ENCODE results near the gene DDX52. TPM values are rescaled to one million over a fixed set of nuclear protein-coding genes. Genes with fewer than 3 reads are reported as not detected.

Gene DDX52
- total RNA-seq, 4 donors from 2014 or later, result 12.4 to 26.1 (median 14.5) TPM

DNA sequence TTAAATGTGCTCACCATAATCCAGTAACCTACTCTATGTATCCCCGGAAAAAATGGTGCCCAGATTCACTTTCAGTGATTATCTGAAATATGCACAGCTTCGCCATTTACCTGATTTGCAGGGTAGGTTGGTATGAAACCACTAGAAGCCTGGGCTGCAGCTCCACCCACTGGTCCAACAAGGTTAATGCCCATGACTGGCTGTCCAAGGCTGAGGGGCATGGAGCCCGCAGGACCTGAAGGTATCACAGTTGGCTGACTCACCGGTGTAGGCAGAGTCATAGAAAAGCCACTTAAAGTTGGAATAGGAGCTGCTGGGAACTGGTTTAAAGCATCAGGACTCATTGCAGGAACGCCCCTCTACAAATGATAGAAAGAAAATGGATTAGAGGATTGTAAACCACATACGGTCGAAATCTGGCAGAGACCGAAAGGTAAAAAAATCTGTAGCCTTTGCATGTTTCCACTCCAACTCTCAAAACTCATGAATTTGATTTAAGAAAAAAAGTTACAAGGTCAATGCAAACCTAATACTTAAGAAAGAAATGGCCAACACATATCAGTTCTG, 72.6 kb downstream of the DDX52 start:
- no peak for DNase-seq (ENCODE audit: low spot score in 2 of 2)
- Histone ChIP-seq H3K4me1 (no peaks in the 10 kb centered on the region), H3K36me3 (peaks cover 6 to 90% (median 13%) of the 10 kb centered on the region in 3 donors), H3K27me3 (no peaks in the 10 kb centered on the region), H3K27ac (no peak overlapping the region), H3K4me3 (no peak overlapping the region), H3K9me3 (peaks cover 0 to 16% (median 0%) of the 10 kb centered on the region in 4 donors)
- TF ChIP-seq EP300 (IDR thresholded peaks at IDR 0.05), result no peak
- TF ChIP-seq, protein P1, sequence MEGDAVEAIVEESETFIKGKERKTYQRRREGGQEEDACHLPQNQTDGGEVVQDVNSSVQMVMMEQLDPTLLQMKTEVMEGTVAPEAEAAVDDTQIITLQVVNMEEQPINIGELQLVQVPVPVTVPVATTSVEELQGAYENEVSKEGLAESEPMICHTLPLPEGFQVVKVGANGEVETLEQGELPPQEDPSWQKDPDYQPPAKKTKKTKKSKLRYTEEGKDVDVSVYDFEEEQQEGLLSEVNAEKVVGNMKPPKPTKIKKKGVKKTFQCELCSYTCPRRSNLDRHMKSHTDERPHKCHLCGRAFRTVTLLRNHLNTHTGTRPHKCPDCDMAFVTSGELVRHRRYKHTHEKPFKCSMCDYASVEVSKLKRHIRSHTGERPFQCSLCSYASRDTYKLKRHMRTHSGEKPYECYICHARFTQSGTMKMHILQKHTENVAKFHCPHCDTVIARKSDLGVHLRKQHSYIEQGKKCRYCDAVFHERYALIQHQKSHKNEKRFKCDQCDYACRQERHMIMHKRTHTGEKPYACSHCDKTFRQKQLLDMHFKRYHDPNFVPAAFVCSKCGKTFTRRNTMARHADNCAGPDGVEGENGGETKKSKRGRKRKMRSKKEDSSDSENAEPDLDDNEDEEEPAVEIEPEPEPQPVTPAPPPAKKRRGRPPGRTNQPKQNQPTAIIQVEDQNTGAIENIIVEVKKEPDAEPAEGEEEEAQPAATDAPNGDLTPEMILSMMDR (IDR thresholded peaks at IDR 0.05), result peak in 3 of 5 experiments; percentile 8 to 17 (median 12)
- 93% methylated on average over 8 of the region's 8 CpGs for WGBS, 2 donors

DNA sequence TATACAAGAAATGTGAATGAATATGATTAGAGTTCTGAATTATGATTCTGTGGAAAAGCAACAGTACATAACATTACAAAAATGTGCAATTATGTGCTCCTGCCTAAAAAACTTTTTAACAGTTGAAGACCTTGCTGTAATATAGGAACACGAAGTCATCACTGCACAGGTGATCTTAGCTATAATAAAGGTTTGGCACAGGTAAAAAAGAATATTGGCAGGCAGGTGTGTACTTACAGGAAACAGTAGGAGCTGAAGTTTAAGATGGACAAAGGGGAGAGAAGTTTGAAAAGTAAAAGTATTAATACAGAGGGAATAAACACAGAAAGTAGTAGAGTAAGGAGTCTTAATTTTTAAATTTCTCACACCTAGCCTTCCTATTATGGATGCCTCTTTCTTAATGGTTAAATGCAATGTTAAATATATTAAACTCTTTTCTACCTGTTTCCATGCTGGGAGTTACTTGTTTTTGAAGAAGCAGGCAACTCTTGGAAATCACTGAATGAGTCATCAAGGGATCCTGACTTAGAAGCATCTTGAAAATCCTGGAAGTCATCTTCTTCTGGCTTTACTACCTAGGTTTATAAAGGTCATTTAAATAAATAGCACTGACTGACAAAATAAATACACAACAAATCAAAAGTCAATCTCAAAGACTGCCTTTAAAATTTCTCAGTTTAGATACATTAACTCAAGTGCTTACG, 74.7 kb downstream of the DDX52 start:
- H3K27me3 ChIP-seq, result no peaks in the 10 kb centered on the region
- WGBS, 2 donors, result 94 to 97% methylated on average over 2 of the region's 2 CpGs
- DNase-seq (ENCODE audit: low spot score in 2 of 2), result no peak
- no peak overlapping the region for H3K27ac ChIP-seq
- H3K4me1 ChIP-seq, result no peaks in the 10 kb centered on the region
- TF ChIP-seq POLR2A (IDR thresholded peaks at IDR 0.05) (no peak), EP300 (IDR thresholded peaks at IDR 0.05) (no peak)
- TF ChIP-seq, protein P1 (IDR thresholded peaks at IDR 0.05), result no peak
- peaks cover 6 to 84% (median 8%) of the 10 kb centered on the region in 3 donors for H3K36me3 ChIP-seq
- H3K9me3 ChIP-seq, result peaks cover 0 to under 1% (median 0%) of the 10 kb centered on the region in 4 donors
- H3K4me3 ChIP-seq, result no peak overlapping the region

DNA sequence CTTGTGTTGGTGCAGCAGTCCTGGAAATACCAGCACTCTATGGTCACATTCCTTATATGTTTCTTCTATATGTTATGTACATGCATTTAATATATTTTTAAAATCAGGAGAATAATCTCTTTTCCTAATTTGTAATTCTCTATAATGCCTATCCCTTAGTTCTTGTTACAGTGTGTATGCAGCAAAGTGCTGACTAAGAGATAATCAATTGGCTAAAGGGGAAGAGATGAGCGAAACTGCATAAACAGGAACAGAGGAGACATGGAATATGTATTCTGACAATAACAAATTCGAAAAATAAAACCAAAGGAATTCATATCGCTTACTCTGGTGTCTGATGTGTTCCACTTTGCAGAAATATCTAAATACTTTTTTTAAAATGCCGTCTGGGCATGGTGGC, 75.7 kb downstream of the DDX52 start:
- 77 to 90% methylated on average over 4 of the region's 4 CpGs for WGBS, 2 donors
- DNase-seq (ENCODE audit: low spot score in 2 of 2), result no peak
- Histone ChIP-seq H3K4me3 (no peak overlapping the region), H3K27ac (no peak overlapping the region), H3K27me3 (no peaks in the 10 kb centered on the region), H3K4me1 (no peaks in the 10 kb centered on the region), H3K36me3 (peaks cover 6 to 78% (median 8%) of the 10 kb centered on the region in 3 donors), H3K9me3 (no peaks in the 10 kb centered on the region)
- TF ChIP-seq POLR2A (IDR thresholded peaks at IDR 0.05) (no peak), EP300 (IDR thresholded peaks at IDR 0.05) (no peak)
- TF ChIP-seq, protein P1 (IDR thresholded peaks at IDR 0.05), result no peak

DNA sequence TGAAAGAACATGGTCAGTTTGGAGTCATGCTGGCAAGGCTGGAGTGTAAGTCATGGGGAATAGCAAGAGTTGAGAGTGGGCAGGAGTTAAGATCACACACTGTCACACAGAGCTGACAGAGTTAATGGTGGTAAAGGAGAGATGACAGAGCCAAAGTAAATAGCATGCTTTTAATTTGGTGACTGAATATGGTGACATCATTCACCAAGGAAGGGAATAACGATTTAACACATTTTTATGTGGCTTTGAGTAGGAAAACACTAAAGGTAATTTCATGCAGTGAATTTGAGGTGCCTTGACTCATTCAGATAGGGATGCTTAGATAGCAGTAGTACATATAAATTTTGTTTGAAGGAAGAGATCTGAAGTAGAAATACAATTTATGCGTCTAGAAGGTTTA, 76.1 kb downstream of the DDX52 start:
- no peaks in the 10 kb centered on the region for H3K9me3 ChIP-seq
- no peak overlapping the region for H3K4me3 ChIP-seq
- 59 to 72% methylated on average over 2 of the region's 2 CpGs for WGBS, 2 donors
- no peak for DNase-seq (ENCODE audit: low spot score in 2 of 2)
- no peaks in the 10 kb centered on the region for H3K4me1 ChIP-seq
- H3K27me3 ChIP-seq, result no peaks in the 10 kb centered on the region
- peaks cover 6 to 74% (median 8%) of the 10 kb centered on the region in 3 donors for H3K36me3 ChIP-seq
- no peak for TF ChIP-seq EP300 (IDR thresholded peaks at IDR 0.05)
- TF ChIP-seq POLR2A (IDR thresholded peaks at IDR 0.05), result no peak
- TF ChIP-seq, protein P1 (IDR thresholded peaks at IDR 0.05), result no peak
- no peak overlapping the region for H3K27ac ChIP-seq

DNA sequence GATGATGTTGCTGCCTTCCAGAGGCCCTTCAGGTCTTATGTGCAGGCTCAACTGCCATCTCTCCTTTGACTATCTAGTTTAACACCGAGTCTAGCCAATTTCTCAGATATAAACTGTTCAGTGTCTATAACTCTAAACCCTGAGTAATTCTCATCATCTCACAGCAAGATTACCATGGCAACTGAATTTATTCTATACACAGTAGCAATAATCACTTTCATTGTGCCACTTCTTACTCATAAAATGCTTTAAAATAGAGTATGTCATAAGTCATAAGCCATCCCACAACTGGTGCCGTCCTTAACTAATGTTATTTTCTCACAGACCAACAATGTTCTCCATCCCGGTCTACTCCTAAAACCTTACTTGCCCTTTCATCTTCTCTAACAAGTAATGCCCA, 79.0 kb downstream of the DDX52 start:
- Histone ChIP-seq H3K9me3 (no peaks in the 10 kb centered on the region), H3K4me1 (no peaks in the 10 kb centered on the region), H3K4me3 (no peak overlapping the region), H3K27ac (no peak overlapping the region), H3K27me3 (no peaks in the 10 kb centered on the region), H3K36me3 (peaks cover 7 to 69% (median 8%) of the 10 kb centered on the region in 3 donors)
- no peak for TF ChIP-seq EP300 (IDR thresholded peaks at IDR 0.05)
- TF ChIP-seq, protein P1 (IDR thresholded peaks at IDR 0.05), result no peak
- no peak for TF ChIP-seq POLR2A (IDR thresholded peaks at IDR 0.05)
- no peak for DNase-seq (ENCODE audit: low spot score in 2 of 2)
- WGBS, 2 donors, result 59 to 68% methylated on average over 3 of the region's 3 CpGs

Measured in tibial nerve (tissue), 4 donors.